Astrocyte (in vitro differentiated cells and primary cell): ENCODE results near the gene ATG7.

Experiments
- CTCF ChIP-seq: IDR thresholded peaks from 2 replicates; pipeline ENCODE4 v1.5.1; 2011; ENCODE audit warnings: low read depth, mild to moderate bottlenecking, inconsistent platforms, low read length, moderate library complexity; ENCODE audit not compliant: insufficient read depth
- EZH2 ChIP-seq: IDR thresholded peaks from 2 replicates; pipeline ENCODE4 v1.6.1; 2012; ENCODE audit warnings: mild to moderate bottlenecking, low read length, inconsistent platforms; ENCODE audit not compliant: insufficient read depth

GRCh38 chr3:11574981-11575669 is 302.9 kb downstream of the ATG7 start:
- no peak for TF ChIP-seq CTCF
- TF ChIP-seq EZH2 = no peak
